Thyroid gland (tissue), 4 donors: ENCODE results near the gene KCNH1. TPM values are rescaled to one million over a fixed set of nuclear protein-coding genes. Genes with fewer than 3 reads are reported as not detected.

Experiments used
- DNase-seq, 2 donors: peaks; one replicate each; pipeline ENCODE4 v3.0.0-alpha.2; 2019
- H3K27ac ChIP-seq, 3 donors: fragments of 200-600 bp; sonication (generic); 1 replicate in 2 of 3; 2 replicates in 1 of 3; pipeline ENCODE4 v1.5.1; 2016 to 2019; ENCODE audit warnings: mild to moderate bottlenecking in 1 of 3, moderate library complexity in 1 of 3
- H3K27me3 ChIP-seq: fragments of 200-600 bp; sonication (generic); one replicate; pipeline ENCODE4 v1.5.1; 2019
- H3K36me3 ChIP-seq, 2 donors: fragments of 200-600 bp; sonication (generic); one replicate each; pipeline ENCODE4 v1.5.1; 2016 to 2019
- H3K4me1 ChIP-seq, 2 donors: fragments of 200-600 bp; sonication (generic); one replicate each; pipeline ENCODE4 v1.5.1; 2017 to 2019
- H3K4me3 ChIP-seq, 3 donors: fragments of 200-600 bp; sonication (generic); replicated peaks in 1 of 3; 1 replicate in 2 of 3; 2 replicates in 1 of 3; pipeline ENCODE4 v1.5.1; 2016; ENCODE audit warnings: mild to moderate bottlenecking in 1 of 3
- H3K9me3 ChIP-seq: fragments of 200-600 bp; sonication (generic); one replicate; pipeline ENCODE4 v1.5.1; 2017
- CTCF ChIP-seq, 6 experiments: fragments of 200-600 bp in 3 of 6; fragments of 450-650 bp in 3 of 6; sonication (generic) in 3 of 6; IDR thresholded peaks; one replicate each; pipeline ENCODE4 v1.5.1; 2016 to 2019; ENCODE audit warnings: antibody characterized with exemption in 6 of 6, mild to moderate bottlenecking in 2 of 6, inconsistent platforms in 1 of 6, moderate library complexity in 1 of 6
- POLR2A ChIP-seq, 2 donors: fragments of 450-650 bp; IDR thresholded peaks; one replicate each; pipeline ENCODE4 v1.6.1; 2017; ENCODE audit warnings: antibody characterized with exemption in 2 of 2, mild to moderate bottlenecking in 2 of 2, moderate library complexity in 1 of 2
- WGBS, 2 donors: methylation state at CpG; one replicate each; pipeline ENCODE4 v1.1.5; 2017; 5-methylcytosine and 5-hydroxymethylcytosine counted together
- intact Hi-C: fragments of 100-400 bp; cut with DNase I; formaldehyde crosslinking; loops from one replicate; pipeline ENCODE4 v1.15.1; 2023
- total RNA-seq, 4 donors: library from RNA; depleted of rRNA; stranded (reverse); fragments of >200 nt; gene quantifications; one replicate each; pipeline ENCODE4 v1.2.3, GENCODE V29; 2016

Gene KCNH1
- total RNA-seq, 4 donors from 2014 or later = 1.3 TPM; not detected in 2

GRCh38 chr1:211111351-211111750 is 22.6 kb downstream of the KCNH1 start:
- no peaks in the 10 kb centered on the region for H3K9me3 ChIP-seq
- H3K4me3 ChIP-seq = no peak overlapping the region
- no peaks in the 10 kb centered on the region for H3K36me3 ChIP-seq
- DNase-seq = no peak
- no peak for TF ChIP-seq POLR2A (IDR thresholded peaks at IDR 0.05)
- no peak for TF ChIP-seq CTCF (IDR thresholded peaks at IDR 0.05)
- no peak overlapping the region for H3K27ac ChIP-seq
- H3K27me3 ChIP-seq = no peaks in the 10 kb centered on the region
- 92 to 100% methylated on average over 4 to 19 of the region's 22 CpGs for WGBS, 2 donors
- intact Hi-C loops = no loop called here
- no peaks in the 10 kb centered on the region for H3K4me1 ChIP-seq

GRCh38 chr1:211101481-211101880 is 32.5 kb downstream of the KCNH1 start:
- Histone ChIP-seq H3K27me3 (no peaks in the 10 kb centered on the region), H3K27ac (no peak overlapping the region), H3K36me3 (no peaks in the 10 kb centered on the region), H3K4me3 (no peak overlapping the region), H3K4me1 (no peaks in the 10 kb centered on the region), H3K9me3 (no peaks in the 10 kb centered on the region)
- no peak for TF ChIP-seq POLR2A (IDR thresholded peaks at IDR 0.05)
- TF ChIP-seq CTCF (IDR thresholded peaks at IDR 0.05) = no peak
- no peak for DNase-seq
- intact Hi-C loops = no loop called here
- 77 to 84% methylated on average over 2 of the region's 2 CpGs for WGBS, 2 donors

- Histone ChIP-seq H3K27ac (no peak overlapping the region), H3K36me3 (no peaks in the 10 kb centered on the region), H3K4me1 (no peaks in the 10 kb centered on the region), H3K27me3 (no peaks in the 10 kb centered on the region), H3K9me3 (no peaks in the 10 kb centered on the region), H3K4me3 (no peak overlapping the region)
- no peak for DNase-seq
- 62 to 76% methylated on average over 5 of the region's 5 CpGs for WGBS, 2 donors
- TF ChIP-seq POLR2A (IDR thresholded peaks at IDR 0.05) = no peak
- TF ChIP-seq CTCF (IDR thresholded peaks at IDR 0.05) = no peak
- intact Hi-C loops = no loop called here
These were observed 34.6 kb downstream of the KCNH1 start for GRCh38 chr1:211099393-211099792.

GRCh38 chr1:211095381-211095780 is 38.6 kb downstream of the KCNH1 start:
- TF ChIP-seq POLR2A (IDR thresholded peaks at IDR 0.05) (no peak), CTCF (IDR thresholded peaks at IDR 0.05) (no peak)
- Histone ChIP-seq H3K4me3 (no peak overlapping the region), H3K4me1 (no peaks in the 10 kb centered on the region), H3K36me3 (no peaks in the 10 kb centered on the region), H3K27ac (no peak overlapping the region), H3K9me3 (no peaks in the 10 kb centered on the region), H3K27me3 (no peaks in the 10 kb centered on the region)
- WGBS, 2 donors = 80 to 91% methylated on average over 2 of the region's 2 CpGs
- intact Hi-C loops = no loop called here
- DNase-seq = no peak

GRCh38 chr1:211092955-211093354 is 41.0 kb downstream of the KCNH1 start:
- no peak for DNase-seq
- intact Hi-C loops = no loop called here
- Histone ChIP-seq H3K36me3 (no peaks in the 10 kb centered on the region), H3K9me3 (no peaks in the 10 kb centered on the region), H3K4me3 (no peak overlapping the region), H3K27me3 (no peaks in the 10 kb centered on the region), H3K27ac (no peak overlapping the region), H3K4me1 (no peaks in the 10 kb centered on the region)
- WGBS, 2 donors = 91 to 92% methylated on average over 5 of the region's 5 CpGs
- TF ChIP-seq POLR2A (IDR thresholded peaks at IDR 0.05) (no peak), CTCF (IDR thresholded peaks at IDR 0.05) (no peak)
